NCI-H460 (cell line): ENCODE data around the gene SLAIN2. TPM values are rescaled to one million over a fixed set of nuclear protein-coding genes. Genes with fewer than 3 reads are reported as not detected.

Experiments used
- DNase-seq: peaks from one replicate; pipeline ENCODE4 v3.0.0-alpha.2; 2016; ENCODE audit warnings: low read depth; ENCODE audit errors: extremely low read depth
- total RNA-seq: library from RNA; depleted of rRNA; stranded (reverse); fragments of >200 nt; shearing (Covaris generic); gene quantifications from 2 replicates; pipeline ENCODE4 v1.2.3, GENCODE V29; 2014

Gene SLAIN2
- total RNA-seq, 1 experiment from 2014 or later, result 33.2 TPM

- no peak for DNase-seq
Observed at GRCh38 chr4:48333587-48333986, 7.7 kb upstream of the SLAIN2 start.

GRCh38 chr4:48334236-48334635, 7.1 kb upstream of the SLAIN2 start:
- DNase-seq, result no peak

- DNase-seq, result no peak
Observed at GRCh38 chr4:48334900-48335384, 6.4 kb upstream of the SLAIN2 start.

GRCh38 chr4:48336146-48336870, 5.0 kb upstream of the SLAIN2 start:
- no peak for DNase-seq

DNA sequence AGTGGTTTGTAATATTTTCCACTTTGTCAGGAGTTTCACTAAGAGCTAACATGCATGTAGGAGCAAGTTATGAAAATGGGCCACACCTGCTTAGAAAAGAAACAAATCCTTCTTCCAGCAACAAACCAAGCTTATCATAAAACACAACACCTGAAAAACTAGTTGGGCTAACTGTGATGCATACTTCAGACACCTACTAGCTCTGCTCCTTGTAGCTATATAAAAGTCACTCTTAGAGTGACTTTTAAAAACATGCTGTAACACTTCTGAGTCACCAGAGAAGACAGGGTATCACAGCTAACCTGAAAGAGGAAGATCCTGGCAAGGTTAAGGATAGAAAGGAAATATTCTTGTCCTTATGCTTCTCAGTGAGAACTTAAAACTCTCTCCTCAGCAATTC, 3.6 kb upstream of the SLAIN2 start:
- no peak for DNase-seq

GRCh38 chr4:48339642-48340041, 1.7 kb upstream of the SLAIN2 start:
- DNase-seq, result no peak

- DNase-seq, result no peak
Observed at GRCh38 chr4:48340276-48340964, 909 bp upstream of the SLAIN2 start.

DNA sequence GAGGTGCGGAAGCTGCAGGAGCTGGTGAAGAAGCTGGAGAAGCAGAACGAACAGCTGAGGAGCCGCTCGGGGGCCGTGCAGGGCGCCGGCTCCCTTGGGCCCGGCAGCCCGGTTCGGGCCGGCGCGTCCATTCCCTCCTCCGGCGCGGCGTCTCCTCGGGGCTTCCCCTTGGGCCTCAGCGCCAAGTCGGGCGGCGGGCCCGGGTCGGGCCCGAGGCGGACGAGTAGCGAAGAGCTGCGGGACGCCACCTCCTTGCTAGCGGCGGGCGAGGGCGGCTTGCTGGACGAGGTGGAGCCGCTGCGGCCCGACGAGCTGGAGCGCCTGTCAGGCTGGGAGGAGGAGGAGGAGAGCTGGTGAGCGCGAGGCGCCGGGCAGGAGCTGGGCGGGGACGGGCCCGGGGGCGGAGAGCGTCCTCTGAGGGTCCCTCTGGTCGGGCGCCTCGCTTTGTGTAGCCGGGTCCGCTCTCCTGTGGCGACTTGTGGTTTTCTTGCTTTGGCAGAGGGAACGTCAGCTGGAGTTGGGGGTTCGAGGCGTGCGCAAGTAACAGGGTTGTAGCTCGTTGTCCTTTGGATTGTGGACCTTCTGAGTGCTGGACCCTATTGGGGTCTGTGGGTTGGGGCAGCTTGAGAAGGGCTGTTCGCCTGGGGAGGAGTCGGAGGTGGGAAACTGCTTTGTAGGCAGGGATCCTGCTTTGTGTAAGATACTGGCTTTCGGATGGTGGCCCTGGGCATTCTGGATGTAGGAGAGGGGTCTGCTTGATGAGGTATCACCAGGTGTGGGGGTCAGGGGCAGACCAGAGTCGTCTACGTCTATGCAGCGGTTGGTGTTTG, 662 bp downstream of the SLAIN2 start:
- DNase-seq, result no peak

DNA sequence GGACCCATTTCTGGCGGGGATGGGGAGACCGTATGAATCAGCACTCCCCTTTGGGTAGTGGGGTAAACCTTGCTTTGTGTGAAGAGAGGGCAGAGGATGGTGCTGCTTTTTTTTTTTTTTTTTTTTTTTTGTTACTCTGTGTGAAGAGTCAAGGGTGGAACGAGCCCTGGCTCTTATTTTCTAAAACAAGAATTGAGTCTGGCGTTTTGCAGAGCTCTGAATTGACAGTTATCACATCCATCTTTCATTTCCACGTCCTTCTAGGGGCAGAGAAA, 1.2 kb downstream of the SLAIN2 start:
- DNase-seq, result no peak

DNA sequence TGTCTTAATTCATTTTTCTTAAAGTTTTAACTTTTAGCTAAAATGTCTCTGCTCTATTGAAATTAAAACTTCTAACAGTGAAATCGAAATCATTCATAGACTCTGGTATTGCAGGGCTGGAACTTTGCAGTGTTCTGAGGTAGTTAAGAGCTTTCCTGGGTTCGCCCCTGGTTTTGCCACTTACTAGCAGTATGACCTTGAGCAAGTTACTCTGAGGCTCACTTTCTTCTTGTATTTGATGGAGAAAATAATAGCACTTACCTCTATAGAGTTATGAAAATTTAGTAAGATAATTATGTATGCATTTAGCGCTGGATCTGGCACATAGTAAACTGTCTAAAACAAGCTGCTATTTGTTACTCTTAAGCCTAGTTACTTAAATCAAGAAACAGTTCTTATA, 1.7 kb downstream of the SLAIN2 start:
- no peak for DNase-seq

DNA sequence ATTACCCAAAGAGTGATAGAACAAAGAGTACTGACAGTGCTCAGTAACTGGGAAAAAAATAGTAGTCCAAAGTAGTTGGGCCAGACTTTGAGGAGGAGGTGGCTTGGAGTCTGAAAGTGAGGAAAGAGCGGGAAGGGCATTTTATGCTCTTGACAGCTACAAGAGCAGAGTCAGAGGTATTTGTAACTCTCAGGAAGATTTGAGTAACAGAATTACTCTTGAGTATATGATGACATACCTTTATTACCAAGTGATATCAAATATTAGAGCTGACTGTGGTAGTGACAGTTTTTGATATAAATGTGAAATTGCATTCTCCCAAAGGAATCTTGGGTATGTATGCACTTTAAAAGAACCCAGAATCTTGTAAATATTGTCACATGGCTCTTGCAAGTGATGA, 2.2 kb downstream of the SLAIN2 start:
- DNase-seq, result no peak

GRCh38 chr4:48345542-48345941, 4.2 kb downstream of the SLAIN2 start:
- no peak for DNase-seq

GRCh38 chr4:48346594-48346993, 5.3 kb downstream of the SLAIN2 start:
- no peak for DNase-seq

DNA sequence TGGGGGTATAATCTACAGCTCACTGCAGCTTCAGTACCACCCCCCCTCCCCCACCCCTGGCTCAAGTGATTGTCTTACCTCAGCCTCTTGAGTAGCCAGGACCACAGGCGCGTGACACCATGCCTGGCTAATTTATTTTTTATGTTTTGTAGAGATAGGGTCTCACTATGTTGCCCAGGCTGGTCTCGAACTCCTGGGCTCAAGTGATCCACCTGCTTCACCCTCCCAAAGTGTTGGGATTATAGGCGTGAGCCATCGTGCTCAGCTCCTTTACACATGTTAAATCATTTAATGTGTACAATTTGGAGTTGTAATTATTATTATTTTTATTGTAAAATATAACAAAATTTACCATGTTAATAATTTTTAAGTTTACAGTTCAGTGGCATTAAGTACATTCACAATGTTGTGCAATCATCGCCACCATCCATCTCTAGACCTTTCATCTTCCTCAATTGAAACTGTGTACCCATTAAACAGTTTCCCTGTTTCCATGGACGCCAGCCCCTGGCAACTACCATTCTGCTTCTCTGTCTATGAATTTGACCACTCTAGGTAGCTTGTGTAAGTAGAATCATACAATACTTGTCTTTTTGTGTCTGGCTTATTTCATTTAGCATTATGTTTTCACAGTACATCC, 6.1 kb downstream of the SLAIN2 start:
- no peak for DNase-seq

- no peak for DNase-seq
Observed at GRCh38 chr4:48350871-48351270, 9.5 kb downstream of the SLAIN2 start.

GRCh38 chr4:48352793-48353192, 11.5 kb downstream of the SLAIN2 start:
- no peak for DNase-seq

DNA sequence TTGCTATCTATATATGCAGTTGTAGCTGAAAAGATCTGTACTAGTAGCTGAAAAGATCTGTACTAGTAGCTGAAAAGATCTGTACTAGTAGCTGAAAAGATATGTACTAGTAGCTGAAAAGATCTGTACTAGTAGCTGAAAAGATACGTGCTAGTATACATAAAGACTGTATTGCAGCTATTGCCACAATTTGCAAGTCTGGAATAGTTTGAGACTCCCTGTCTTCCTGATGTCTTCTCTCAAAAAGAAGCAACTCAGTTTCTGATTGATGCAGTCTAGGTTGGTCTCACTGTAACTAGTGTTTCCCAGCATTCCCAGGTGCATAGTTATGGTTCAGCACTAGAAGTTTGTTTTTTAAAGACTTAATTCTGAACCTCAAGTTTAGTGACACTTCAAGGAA, 15.0 kb downstream of the SLAIN2 start:
- no peak for DNase-seq

DNA sequence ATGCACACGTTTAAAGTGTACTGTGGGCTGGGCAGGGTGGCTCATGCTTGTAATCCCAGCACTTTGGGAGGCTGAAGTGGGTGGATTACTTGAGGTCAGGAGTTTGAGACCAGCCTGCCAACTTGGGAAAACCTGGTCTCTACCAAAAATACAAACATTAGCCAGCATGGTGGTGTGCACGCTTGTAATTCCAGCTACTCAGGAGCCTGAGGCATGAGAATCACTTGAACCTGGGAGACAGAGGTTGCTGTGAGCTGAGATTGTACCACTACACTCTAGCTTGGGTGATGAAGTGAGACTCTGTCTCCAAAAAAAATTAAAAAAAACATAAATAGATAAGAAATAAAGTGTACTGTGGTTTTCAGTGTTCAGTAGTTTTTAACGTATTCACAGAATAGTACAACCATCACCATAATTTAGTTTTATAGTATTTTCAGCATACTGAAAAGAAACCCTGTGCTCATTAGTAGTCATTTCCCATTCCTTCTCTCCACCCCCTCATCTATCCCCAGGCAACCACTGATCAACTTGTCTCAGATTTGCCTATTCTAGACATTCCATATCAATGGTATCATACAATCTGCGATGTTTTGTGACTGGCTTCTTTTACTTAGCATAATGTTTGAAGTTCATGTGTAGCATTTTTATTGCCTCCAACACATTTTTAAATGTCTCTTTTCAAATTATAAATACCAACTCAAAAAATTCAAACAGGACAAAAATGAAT, 19.1 kb downstream of the SLAIN2 start:
- no peak for DNase-seq

- no peak for DNase-seq
Observed at GRCh38 chr4:48361012-48361400, 19.7 kb downstream of the SLAIN2 start.

- DNase-seq, result no peak
Observed at GRCh38 chr4:48366611-48367010, 25.3 kb downstream of the SLAIN2 start.

GRCh38 chr4:48367016-48367415, 25.7 kb downstream of the SLAIN2 start:
- no peak for DNase-seq
